ENCODE data around the gene FPGS.

DNA sequence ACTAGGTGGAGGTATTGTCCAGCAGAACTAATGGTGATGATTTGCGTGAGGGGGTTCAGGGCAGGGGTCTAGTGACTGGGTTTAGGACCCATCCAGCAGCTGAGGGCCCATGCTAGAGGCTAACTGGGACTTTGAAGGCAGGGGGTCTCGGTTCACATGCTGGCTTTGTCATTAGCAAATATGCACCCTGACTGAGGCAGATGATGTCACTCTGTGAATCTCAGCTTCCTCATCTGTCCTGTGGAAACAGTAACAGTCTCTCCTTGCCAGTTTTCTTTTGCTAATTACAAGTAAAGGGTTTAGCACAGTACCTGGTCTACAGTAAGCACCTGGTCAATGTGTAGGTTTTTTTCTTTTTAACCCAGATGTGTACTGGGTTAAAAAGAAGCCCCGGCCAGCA is 29.4 kb upstream of the FPGS start:
- TF ChIP-seq EZH2 (IDR thresholded peaks at IDR 0.05; ENCODE audit: low read length), result no peak
- TF ChIP-seq, protein P1, sequence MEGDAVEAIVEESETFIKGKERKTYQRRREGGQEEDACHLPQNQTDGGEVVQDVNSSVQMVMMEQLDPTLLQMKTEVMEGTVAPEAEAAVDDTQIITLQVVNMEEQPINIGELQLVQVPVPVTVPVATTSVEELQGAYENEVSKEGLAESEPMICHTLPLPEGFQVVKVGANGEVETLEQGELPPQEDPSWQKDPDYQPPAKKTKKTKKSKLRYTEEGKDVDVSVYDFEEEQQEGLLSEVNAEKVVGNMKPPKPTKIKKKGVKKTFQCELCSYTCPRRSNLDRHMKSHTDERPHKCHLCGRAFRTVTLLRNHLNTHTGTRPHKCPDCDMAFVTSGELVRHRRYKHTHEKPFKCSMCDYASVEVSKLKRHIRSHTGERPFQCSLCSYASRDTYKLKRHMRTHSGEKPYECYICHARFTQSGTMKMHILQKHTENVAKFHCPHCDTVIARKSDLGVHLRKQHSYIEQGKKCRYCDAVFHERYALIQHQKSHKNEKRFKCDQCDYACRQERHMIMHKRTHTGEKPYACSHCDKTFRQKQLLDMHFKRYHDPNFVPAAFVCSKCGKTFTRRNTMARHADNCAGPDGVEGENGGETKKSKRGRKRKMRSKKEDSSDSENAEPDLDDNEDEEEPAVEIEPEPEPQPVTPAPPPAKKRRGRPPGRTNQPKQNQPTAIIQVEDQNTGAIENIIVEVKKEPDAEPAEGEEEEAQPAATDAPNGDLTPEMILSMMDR (optimal IDR thresholded peaks at IDR 0.05 in 1 of 3, IDR thresholded peaks at IDR 0.05 in 1 of 3, conservative IDR thresholded peaks at IDR 0.05 in 1 of 3; ENCODE audit: extremely low read depth in 1 of 3, insufficient read depth in 2 of 3, low read length in 3 of 3), result no peak
